OCI-M2 (cell line): Measurements from ENCODE around the gene CEP57L1.
"Not testable (repeated sequence)": the region's sequence is repeated elsewhere in the genome, so short reads cannot be mapped to it uniquely, and the experiment has no call there.

Source experiments
- DNase-seq: peaks from one replicate; lab custom pipeline; 2025; ENCODE audit not compliant: unreplicated experiment; lab: John Stamatoyannopoulos, UW

CEP57L1 gene

DNA sequence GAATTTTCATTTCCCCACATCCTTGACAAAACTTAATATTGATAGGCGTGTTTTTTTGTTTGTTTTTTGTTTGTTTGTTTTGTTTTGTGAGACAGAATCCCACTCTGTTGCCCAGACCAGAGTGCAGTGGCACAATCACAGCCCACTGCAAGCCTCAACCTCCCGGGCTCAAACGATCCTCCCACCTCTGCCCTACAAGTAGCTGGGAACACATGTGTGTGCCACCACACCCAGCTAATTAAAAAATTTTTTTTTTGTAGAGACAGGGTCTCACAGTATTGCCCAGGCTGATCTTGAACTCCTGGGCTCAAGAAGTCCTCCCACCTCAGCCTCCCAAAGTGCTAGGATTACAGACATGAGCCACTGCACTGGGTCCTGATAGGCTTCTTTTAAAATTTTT, 9.2 kb downstream of the CEP57L1 start:
- DNase-seq, result no peak

DNA sequence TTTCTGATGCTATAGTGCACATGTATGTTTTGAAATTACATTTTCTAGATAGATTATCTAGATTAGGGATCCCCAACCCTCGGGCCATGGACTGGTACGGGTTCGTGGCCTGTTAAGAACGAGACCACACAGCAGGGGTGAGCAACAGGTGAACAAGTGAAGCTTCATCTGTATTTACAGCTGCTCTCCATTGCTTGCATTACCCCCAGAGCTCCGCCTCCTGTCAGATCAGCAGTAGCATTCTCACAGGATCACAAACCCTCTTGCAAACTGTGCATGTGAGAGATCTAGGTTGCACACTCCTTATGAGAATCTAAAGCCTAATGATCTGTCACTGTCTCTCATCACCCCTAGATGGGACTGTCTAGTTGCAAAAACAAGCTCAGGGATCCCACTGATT, 10.4 kb downstream of the CEP57L1 start:
- DNase-seq, result no peak

- not testable (repeated sequence) for DNase-seq
These were observed 14.4 kb downstream of the CEP57L1 start for GRCh38 chr6:109109663-109110062.

DNA sequence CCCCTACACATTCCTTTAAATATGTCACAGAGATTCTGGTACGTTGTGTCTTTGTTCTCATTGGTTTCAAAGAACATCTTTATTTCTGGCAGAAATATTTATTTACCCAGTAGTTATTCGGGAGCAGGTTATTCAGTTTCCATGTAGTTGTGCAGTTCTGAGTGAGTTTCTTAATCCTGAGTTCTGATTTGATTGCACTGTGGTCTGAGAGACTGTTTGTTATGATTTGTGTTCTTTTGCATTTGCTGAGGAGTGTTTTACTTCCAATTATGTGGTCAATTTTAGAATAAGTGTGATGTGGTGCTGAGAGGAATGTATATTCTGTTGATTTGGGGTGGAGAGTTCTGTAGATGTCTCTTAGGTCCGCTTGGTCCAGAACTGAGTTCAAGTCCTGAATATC, 17.4 kb downstream of the CEP57L1 start:
- DNase-seq, result not testable (repeated sequence)

DNA sequence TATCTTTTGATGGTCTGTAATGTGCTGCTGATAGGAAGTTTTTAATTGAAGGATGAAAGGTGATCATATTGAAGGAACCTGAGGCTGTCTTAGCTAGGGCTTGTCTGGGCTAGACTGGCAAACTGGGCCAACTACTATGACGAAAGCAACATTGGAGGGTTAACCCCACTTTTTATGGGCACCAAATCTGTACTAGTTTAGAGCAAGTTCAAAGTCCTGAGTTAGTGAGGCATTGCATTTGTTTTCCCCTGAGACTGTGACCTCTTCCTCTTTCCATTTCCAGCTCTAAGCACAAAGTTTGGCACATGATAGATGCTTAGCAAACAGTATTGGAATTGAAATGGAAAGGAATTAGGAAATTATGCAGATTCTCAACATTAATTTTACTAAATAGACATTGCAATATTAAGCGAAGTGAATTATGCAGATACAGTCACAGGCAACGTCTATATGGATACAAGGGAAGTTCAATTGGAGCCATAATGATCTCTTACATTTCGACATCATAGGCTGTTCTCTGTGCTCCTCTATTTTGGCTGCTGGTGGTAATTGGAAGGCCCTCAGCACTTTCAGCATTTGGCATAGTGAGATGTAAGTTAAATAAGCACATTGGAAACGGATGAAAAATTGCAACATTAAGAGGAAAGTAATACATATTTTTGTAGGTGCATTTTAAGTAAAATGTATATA, 22.2 kb downstream of the CEP57L1 start:
- DNase-seq, result no peak

- DNase-seq, result no peak
These were observed 23.0 kb downstream of the CEP57L1 start for GRCh38 chr6:109118337-109118736.

GRCh38 chr6:109118871-109119354, 23.6 kb downstream of the CEP57L1 start:
- no peak for DNase-seq

- DNase-seq, result no peak
These were observed 26.1 kb downstream of the CEP57L1 start for GRCh38 chr6:109121411-109121810.

DNA sequence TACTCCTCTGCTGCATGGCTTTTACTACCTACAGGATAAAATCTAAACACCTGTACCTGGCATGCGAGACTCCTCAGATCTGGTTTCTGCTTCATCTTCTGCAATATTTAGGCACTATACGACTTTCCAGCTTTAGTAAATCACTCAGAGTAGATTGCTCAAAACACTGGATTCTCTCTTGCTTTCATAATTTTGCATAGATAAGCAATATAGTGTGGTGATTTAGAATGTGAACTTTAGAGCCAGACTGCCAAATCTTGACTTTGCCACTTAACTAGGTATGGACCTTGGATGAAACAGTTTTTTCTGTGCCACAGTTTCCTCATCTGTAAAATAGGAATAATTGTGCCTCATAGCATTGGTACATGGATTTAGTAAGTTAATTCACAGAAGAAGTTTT, 28.9 kb downstream of the CEP57L1 start:
- no peak for DNase-seq

DNA sequence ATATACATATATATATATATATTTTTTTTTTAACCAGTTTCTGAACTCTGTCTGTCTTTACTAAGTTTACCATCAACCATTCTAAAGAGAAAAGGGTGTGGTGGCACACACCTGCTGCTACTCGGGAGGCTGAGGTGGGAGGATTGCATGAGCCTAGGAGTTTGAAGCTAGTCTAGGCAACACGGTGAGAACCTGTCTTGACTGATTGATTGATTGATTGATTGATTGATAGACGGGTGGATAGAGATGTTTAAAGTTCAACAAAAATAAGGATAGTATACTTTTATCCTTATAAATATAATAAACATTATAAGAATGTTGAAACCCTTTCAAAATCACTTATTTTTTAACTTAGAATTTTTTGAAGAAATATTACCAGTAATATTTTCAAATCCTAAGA, 30.2 kb downstream of the CEP57L1 start:
- DNase-seq, result no peak

- DNase-seq, result no peak
These were observed 34.8 kb downstream of the CEP57L1 start for GRCh38 chr6:109130065-109130464.

GRCh38 chr6:109135600-109135999, 40.3 kb downstream of the CEP57L1 start:
- DNase-seq, result not testable (repeated sequence)

- not testable (repeated sequence) for DNase-seq
These were observed 40.7 kb downstream of the CEP57L1 start for GRCh38 chr6:109136039-109136438.

- not testable (repeated sequence) for DNase-seq
These were observed 41.2 kb downstream of the CEP57L1 start for GRCh38 chr6:109136530-109136929.

- no peak for DNase-seq
These were observed 43.8 kb downstream of the CEP57L1 start for GRCh38 chr6:109139109-109139508.

DNA sequence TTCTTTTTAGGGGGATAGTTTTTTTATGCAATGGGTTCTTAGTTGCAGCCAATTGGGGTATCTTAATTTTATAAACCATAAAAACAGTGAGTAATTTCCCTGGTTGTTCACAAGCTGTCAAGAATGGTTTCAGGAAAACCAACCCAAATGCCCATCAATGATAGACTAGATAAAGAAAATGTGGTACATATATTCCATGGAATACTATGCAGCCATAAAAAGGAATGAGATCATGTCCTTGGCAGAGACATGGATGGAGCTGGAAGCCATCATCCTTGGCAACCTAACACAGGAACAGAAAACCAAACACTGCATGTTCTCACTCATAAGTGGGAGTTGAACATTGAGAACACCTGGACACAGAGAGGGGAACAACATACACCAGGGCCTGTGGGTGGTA, 46.8 kb downstream of the CEP57L1 start:
- not testable (repeated sequence) for DNase-seq

DNA sequence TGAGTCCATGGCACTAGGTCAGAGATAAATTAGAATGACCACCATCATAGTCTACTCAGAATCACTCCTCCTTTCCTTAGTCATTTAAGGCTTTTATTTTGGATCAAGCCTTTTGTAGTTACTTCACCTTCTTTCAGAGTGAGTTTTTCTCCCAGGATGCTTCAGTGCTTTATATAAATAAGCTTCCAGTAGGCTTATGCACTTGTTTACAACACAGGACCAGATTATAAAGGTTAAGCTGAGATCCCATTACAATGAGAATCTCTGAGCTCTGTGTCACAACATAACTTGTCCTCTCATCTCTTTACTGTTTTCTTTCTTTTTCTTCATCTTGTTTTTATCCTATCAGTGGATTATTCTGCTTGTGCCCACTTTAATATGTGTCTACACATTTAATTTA, 47.9 kb downstream of the CEP57L1 start:
- no peak for DNase-seq

GRCh38 chr6:109148251-109148650, 52.9 kb downstream of the CEP57L1 start:
- not testable (repeated sequence) for DNase-seq

DNA sequence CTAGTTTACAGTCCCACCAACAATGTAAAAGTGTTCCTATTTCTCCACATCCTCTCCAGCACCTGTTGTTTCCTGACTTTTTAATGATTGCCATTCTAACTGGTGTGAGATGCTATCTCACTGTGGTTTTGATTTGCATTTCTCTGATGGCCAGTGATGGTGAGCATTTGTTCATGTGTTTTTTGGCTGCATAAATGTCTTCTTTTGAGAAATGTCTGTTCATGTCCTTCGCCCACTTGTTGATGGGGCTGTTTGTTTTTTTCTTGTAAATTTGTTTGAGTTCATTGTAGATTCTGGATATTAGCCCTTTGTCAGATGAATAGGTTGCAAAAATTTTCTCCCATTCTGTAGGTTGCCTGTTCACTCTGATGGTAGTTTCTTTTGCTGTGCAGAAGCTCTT, 53.4 kb downstream of the CEP57L1 start:
- not testable (repeated sequence) for DNase-seq

DNA sequence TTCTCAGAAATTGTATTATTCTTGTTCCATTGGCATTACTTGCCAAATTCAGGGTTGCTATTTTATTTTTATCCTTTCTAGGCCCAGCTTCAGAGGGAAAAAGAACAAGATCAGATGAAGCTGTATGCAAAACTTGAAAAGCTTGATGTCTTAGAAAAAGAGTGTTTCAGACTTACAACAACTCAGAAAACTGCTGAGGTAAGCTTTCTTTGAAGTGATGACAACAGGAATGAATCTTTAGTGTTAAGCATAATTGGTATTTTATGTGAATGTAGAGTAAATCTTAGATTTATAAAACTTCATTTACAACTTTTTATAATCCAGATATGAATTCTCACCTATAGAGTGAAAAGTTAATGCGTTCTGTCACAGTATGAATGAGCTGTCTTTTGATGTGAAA, 58.4 kb downstream of the CEP57L1 start:
- DNase-seq, result no peak

DNA sequence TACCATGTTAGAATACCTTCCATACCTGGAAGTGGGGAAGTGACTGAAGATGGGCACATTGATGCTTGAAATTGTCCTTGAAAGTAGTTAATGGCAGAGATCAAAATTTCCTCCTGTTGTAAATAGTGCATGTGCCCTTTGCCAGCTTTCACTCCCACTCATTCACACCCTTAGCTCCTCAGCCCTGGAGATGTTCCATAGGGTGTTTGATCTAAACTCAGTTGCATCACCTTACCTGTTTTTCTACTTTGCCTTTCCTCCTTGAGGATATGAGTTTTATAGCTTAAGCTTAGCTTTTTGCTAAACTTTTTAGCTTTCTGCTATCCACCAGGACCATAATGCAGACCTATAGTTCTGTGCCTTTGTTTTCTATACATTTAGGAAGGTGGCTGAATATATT, 69.0 kb downstream of the CEP57L1 start:
- no peak for DNase-seq

GRCh38 chr6:109165392-109165974, 70.2 kb downstream of the CEP57L1 start:
- DNase-seq, result no peak

GRCh38 chr6:109166673-109167072, 71.4 kb downstream of the CEP57L1 start:
- no peak for DNase-seq
